Measurements from ENCODE around the gene OR2D3. TPM values are rescaled to one million over a fixed set of nuclear protein-coding genes. Genes with fewer than 3 reads are reported as not detected.
A peak's percentile ranks its signal among the peaks of the same experiment; 100 is the strongest.

Gene OR2D3
- total and polyA plus RNA-seq, 9 of the 15 experiments (the other 6 are each of a cell fraction or from before 2014, with no cell fraction given) = 0.42 TPM; not detected in 8

GRCh38 chr11:6925007-6925577, 4.3 kb downstream of the OR2D3 start:
- no peak for FAIRE-seq
- Histone ChIP-seq H3K36me3 (ENCODE audit: control insufficient read depth, insufficient read depth, low read length) (peaks cover 12% of the 10 kb centered on the region; the same call in 1 of the 3 replicates), H3K9me1 (ENCODE audit: control insufficient read depth, insufficient read depth, low read length) (no peaks in the 10 kb centered on the region), H3K27me3 (ENCODE audit: control insufficient read depth in 2 of 2, insufficient read depth in 2 of 2, low read length in 2 of 2) (no peaks in the 10 kb centered on the region), H3K9me3 (replicated peaks; ENCODE audit: control insufficient read depth, insufficient read depth, low read depth, low read length) (no peaks in the 10 kb centered on the region), H3K4me3 (peak overlapping the region; percentile 70; the same call in 1 of the 2 replicates), H4K20me1 (replicated peaks; ENCODE audit: control insufficient read depth, insufficient read depth, low read length) (no peaks in the 10 kb centered on the region), H3K4me1 (replicated peaks in 1 of 2; ENCODE audit: control insufficient read depth in 2 of 2, insufficient read depth in 2 of 2, low read length in 2 of 2) (peaks cover 0 to 11% of the 10 kb centered on the region in 2 experiments; a peak in 3 of 5 replicates), H3K27ac (ENCODE audit: extremely low read depth, low read depth, low read length) (peak overlapping the region; percentile 89), H2AFZ (ENCODE audit: low read depth, low read length) (peak overlapping the region; percentile 98), H3K79me2 (ENCODE audit: control insufficient read depth, insufficient read depth, low read length) (peaks cover 29% of the 10 kb centered on the region), H3K9ac (ENCODE audit: insufficient read depth in 1 of 2, low read depth in 2 of 2, low read length in 2 of 2) (peak overlapping the region in 1 of 2 experiments; percentile 90; a peak in 2 of 4 replicates), H3K4me2 (ENCODE audit: insufficient read depth, low read length) (0 out of 2 replicates have a peak overlapping the region, but pooled peaks have one; percentile 94)
- DNase-seq (ENCODE audit: extremely low read depth in 1 of 4, low spot score in 3 of 4) = no peak
- TF ChIP-seq U2AF2 (optimal IDR thresholded peaks at IDR 0.05; ENCODE audit: low read depth, low read length) (peak; percentile 73), HBP1 (CRISPR knock-in tag; IDR thresholded peaks at IDR 0.05) (0 out of 2 replicates have a peak, but pooled peaks have one; percentile 39), ATF2 (CRISPR knock-in tag; IDR thresholded peaks at IDR 0.05) (no peak), ZNF512 (tag; IDR thresholded peaks at IDR 0.05) (peak; percentile 93), TCF7L2 (IDR thresholded peaks at IDR 0.05; ENCODE audit: low read depth, low read length) (no peak)
- in situ Hi-C loops (cut with MboI) (no loop called here), intact Hi-C loops (cut with micrococcal nuclease) (no loop called here)
- ChIA-PET POLR2A (interaction anchor here (0.6 kb wide), 2 partner anchors 21 to 1135 kb away, joined by 3 read pairs; no protein-coding TSS in a partner anchor), CTCF (ENCODE audit: low intra/inter-chr PET ratio) (no interaction called here)
- ATAC-seq = no peak
- BruUV-seq (replicated peaks) = no TSS peak
